GM18505 (cell line): ENCODE measurements around the gene CHRM1.

Experiments used
- ATAC-seq: cut with Tn5 transposase; IDR thresholded peaks from one replicate; pipeline ENCODE4 v1.9.1; 2021; ENCODE audit not compliant: unreplicated experiment
- POLR2A ChIP-seq: IDR thresholded peaks from 4 replicates; pipeline ENCODE4 v1.6.1; 2011; ENCODE audit warnings: borderline replicate concordance; ENCODE audit not compliant: insufficient read depth, insufficient read length; ENCODE audit errors: extremely low read depth

The CHRM1 gene

DNA sequence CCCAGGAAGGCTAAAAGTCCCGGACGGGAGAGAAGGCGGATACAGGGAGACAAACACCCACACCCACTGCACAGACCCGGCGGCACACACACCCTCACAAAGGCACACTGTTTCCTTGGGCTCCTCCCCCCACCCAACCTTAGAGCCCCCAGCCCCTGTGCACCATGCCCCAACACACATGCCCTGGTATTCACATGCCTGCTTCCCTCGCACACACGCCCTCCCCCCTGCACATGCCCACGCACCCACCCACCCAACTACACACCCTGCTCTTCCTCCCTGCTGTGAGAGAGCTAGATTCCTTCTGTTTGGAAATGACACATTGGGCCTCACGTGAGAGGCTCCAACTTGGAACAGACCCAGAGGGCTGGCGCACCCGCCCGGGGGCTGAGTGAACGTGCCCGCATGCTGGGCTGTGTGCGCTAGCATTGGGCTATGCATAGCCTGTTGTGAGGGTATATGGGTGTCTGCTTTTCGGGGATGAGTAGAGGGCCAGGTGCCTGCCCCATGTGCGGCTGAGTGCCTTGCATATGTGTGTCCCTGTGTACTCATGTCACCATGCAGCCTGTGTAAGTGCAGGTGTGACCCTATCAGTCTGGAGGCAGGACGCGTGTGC, 518 bp upstream of the CHRM1 start:
- no peak for TF ChIP-seq POLR2A
- ATAC-seq = no peak

DNA sequence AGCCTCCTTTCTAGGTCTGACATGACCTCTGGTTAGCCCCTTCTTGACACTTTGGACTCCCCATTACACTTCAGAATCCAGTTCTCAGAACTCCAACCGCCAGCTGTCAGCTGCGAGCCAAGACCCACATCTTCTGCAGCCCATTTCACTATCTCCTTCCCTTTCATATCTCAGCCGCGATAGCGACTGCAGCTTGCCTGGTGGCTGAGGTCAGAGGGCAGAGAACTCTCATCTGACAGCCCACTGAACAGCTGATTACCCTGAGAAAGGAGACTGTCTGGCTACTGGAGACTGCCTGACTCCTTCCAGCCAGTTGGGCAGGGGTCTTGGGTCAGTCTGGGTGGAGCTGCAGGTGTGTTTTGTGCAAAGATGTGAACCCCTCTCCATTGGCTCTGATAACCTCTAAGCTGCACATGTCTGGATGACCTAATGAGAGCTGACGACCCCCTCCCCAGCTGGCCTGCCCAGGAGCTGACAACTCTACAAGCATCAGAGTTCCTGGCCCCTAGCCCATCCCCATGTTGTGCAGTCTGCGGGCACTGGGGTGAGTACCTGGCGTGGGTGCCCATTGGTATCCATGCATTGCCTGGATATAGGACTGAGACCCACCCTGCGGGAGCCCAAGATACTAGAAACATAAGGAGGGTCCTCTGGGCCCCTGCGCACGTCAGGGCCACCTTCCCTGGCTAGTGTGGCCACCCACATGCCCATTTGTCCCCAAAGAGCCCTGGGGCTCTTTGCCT, 1.1 kb downstream of the CHRM1 start:
- no peak for ATAC-seq

DNA sequence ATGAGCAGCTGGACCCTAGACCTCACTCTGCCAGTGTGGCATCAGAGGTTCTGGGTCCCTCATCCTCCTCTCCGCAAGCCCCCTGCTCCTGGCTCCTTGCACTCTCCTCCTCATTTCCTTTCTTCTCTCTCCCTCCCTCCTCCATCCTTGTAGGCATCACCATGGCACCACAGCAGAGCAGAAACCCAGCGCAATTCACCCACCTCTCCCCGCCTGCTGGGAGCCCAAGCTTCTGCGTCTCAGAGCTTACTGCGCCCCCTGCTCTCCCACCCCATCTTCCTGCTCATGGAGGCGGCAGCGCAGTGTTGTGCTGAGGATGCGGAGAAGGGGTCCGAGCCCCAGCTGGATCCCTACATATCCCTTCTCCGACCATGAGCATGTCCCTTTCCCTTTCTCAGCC, 1.7 kb downstream of the CHRM1 start:
- TF ChIP-seq POLR2A = no peak

More for the DNA sequence above, 1.1 kb downstream of the CHRM1 start:
- TF ChIP-seq POLR2A = no peak

DNA sequence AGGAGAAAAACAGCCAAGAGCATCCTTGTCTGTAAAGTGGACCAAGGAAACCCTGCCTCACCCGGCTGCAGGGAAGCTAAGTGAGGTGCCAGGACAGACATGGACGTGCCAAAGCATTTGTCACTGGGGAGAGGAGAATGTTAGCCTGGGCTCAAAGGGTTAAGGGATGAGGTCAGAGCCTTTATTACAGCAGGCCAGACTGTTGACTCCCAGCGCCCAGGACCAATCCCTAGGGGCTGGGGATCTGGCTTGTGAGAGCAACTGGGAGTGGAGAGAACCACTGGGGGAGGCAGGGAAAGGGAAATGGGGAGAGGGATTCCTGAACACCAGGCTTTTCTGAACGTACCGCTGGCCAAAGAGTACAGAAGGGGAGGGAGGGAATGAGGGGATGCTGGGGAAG, 2.6 kb downstream of the CHRM1 start:
- ATAC-seq = no peak

More for the DNA sequence above, 1.7 kb downstream of the CHRM1 start:
- ATAC-seq = no peak

DNA sequence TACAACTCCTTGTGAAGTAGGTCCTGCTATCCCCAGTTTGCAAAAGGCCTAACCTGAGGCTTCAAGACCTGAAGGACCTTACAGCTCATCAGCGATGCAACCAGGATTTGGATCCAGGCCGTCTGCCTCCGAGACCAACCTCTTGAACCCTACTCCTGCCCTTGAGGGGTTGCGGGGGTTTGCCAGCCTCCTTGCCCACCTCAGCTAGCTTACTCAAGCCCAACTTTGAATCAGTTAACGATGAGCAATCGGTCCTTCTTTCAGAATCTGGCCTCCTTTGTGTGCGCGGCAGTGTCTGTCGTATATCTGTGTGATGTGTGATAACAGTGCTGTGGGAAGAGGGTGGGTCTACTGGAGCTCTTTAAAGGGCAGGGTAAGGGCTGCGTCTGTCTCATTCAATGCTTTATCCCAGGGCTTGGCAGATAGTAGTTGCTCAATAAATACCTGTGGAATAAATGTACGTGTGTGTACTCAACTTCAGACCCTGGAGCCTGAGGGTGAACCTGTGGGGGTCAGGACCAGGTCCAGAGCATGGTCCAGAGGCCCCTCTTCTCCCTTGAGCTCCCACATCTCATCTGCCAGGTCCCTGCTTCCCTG, 3.2 kb downstream of the CHRM1 start:
- no peak for ATAC-seq
- TF ChIP-seq POLR2A = no peak

More for the DNA sequence above, 2.6 kb downstream of the CHRM1 start:
- no peak for TF ChIP-seq POLR2A

GRCh38 chr11:62914416-62914815, 6.7 kb downstream of the CHRM1 start:
- no peak for TF ChIP-seq POLR2A
- ATAC-seq = no peak

- no peak for TF ChIP-seq POLR2A
- no peak for ATAC-seq
These were observed 8.9 kb downstream of the CHRM1 start for GRCh38 chr11:62912268-62912667.

GRCh38 chr11:62911137-62912130, 9.7 kb downstream of the CHRM1 start:
- no peak for ATAC-seq
- TF ChIP-seq POLR2A = no peak

DNA sequence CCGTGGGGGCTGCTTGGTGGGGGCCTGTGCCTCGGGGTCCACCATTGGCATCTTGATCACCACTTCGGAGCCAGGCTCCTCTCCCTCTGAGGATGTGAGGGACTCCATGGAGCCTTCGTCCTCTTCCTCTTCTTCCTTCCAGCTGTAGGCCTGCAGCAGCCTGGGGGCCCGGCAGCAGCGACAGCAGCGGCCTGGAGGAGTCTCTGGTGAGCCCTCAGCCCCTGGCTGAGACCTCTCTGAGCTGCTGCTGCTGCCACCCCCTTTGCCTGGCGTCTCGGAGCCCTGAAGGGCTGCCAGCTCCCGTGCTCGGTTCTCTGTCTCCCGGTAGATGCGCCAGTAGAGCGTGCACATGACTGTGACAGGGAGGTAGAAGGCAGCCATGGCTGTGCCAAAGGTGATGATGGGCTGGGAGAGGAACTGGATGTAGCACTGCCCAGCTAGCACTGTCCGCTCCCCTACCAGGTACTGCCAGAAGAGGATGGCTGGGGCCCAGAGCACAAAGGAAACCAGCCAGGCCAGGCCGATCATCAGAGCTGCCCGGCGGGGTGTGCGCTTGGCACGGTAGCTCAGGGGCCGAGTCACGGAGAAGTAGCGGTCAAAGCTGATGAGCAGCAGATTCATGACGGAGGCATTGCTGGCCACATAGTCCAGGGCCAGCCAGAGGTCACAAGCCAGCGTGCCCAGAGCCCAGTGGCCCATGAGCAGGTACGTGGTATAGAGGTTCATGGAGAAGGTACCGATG, 10.9 kb downstream of the CHRM1 start:
- ATAC-seq = no peak
- no peak for TF ChIP-seq POLR2A

GRCh38 chr11:62909107-62909894, 11.9 kb downstream of the CHRM1 start:
- TF ChIP-seq POLR2A = no peak
- no peak for ATAC-seq

GRCh38 chr11:62908468-62909072, 12.6 kb downstream of the CHRM1 start:
- no peak for ATAC-seq
- no peak for TF ChIP-seq POLR2A
